T-helper 1 cell treated with Interleukin-12 subunit alpha and Interleukin-12 subunit beta and Interleukin-4 antibody, amounts not matched to agents 30 ng/mL and 1 ng/mL, for 36 hours (primary cell): ENCODE measurements around the gene OSBPL10. TPM values are rescaled to one million over a fixed set of nuclear protein-coding genes. Genes with fewer than 3 reads are reported as not detected.
"Not testable (repeated sequence)": the region's sequence is repeated elsewhere in the genome, so short reads cannot be mapped to it uniquely, and the experiment has no call there.

Source experiments
- intact Hi-C: fragments of 100-400 bp; cut with micrococcal nuclease; formaldehyde crosslinking; loops from one replicate; pipeline ENCODE4 v1.15.1; 2024
- total RNA-seq: library from RNA; stranded (reverse); gene quantifications from 2 replicates; pipeline ENCODE4 v1.2.3, GENCODE V29; 2022

Gene OSBPL10
- total RNA-seq, 1 donor from 2014 or later: 4.7 TPM

DNA sequence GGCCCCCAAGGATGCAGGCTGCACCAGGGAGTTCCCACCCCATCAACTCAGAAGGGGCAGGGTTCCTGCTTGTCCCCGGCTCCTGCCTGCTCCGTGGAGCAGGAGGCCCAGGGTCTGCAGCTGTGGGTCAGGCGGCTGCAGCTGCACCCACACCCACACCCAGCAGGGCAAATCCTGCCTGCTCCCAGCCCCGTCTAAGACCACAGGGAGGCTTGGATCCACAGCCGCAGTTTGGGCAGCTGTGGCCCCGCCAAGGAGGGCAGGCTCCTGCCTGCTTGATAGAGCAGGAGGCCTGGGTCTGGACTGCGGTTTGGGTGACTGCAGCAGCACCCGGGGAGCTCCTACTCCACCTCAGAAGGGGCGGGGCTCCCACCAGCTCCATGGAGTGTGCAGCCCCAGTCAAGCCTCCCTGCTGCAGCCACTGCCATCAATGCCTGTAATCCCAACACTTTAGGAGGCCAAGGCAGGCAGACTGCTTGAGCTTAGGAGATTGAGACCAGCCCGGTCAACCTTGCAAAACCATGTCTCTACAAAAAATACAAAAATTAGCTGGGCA is 163.6 kb downstream of the OSBPL10 start:
- intact Hi-C loops: no loop called here

DNA sequence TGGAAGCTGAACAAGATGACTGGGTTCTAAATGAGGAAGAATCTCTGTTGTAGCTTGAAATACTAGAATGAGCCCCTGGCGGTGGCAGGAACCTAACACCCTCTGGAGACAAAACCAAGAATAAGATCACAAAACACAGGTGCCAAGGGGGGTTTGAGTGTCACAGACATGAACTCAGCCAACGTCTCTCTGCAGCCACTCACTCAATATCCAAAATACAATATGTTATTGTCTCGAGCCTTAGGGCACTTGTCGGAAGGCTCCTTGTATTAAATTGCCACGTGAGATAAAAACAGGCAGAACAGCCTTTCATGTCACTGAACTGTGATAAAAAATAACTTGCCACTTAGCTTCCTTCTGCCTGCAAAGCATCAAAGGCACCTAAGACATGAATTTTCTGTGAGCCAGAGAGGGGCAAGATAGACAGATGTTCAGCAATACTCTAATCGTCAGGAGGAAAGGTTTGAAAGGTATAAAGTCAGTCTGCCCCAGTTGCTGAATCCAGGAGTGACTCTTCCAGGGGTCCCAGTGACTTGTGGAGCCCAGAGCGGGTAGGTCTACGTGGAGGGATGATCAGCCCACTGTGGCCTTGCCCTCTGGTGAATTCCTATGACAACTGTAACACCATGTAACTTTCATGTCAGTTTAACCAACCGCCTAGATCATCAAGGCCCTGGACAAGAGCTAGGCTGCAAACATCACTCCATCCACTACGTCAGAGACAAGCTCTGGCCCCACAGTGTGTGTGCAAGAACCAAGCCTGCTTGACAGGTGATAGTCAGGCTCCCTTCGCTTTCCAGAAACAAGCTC is 165.2 kb downstream of the OSBPL10 start:
- intact Hi-C loops: no loop called here

DNA sequence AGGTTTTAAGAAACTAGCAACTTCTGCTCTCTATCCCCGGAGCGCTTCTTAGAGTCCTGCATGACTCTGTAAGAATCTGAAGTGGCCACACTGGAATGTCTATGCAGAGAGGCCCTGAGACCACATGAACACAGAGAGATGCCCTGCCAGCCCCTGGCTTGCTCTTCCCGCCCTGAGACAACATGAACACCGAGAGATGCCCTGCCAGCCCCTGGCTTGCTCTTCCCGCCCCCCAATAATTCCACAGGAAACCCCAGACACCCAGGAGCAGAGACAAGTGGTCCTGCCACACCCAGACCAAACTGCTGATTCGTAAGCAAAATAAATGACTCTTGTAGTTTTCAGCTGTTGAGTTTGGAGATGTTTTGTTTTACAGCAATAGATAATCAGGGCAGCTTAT is 166.1 kb downstream of the OSBPL10 start:
- intact Hi-C loops: no loop called here

DNA sequence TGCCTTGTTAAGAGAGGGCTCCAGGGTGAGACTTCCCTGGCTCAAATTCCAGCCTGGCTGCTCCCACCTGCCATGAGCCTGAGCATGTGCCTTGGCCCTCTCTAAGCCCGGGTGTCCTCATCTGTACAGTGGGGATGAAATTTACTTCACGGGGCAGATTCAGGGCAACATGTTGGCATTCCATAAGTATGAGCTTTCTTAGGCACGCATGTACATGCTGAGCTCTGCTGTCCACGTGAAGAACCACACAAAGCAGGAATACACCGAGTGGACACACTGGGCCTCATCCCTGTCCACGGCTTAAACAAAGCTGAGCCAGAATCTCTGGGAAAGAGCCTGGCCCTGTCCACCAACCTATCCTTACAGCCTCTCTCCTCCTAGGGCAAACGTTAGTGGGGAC is 167.4 kb downstream of the OSBPL10 start:
- intact Hi-C loops: no loop called here

DNA sequence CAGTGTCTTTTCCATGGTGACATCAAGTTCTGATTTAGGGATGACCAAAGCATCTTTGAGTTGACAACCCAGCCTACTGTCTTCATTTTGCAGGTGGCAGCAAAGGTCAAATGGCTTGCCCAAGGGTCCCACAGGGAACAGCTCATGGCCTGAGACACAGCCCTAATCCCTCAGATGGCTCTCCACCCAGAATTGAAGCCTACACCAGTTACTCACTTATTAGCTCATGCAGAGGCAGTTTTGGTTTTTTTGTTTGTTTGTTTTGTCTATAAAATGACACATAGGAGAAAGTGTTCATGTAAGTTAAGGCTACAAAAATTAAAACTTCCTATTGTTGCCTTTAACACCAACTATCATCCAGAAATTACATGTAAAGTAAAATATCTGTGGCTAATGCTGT is 167.9 kb downstream of the OSBPL10 start:
- intact Hi-C loops: no loop called here

DNA sequence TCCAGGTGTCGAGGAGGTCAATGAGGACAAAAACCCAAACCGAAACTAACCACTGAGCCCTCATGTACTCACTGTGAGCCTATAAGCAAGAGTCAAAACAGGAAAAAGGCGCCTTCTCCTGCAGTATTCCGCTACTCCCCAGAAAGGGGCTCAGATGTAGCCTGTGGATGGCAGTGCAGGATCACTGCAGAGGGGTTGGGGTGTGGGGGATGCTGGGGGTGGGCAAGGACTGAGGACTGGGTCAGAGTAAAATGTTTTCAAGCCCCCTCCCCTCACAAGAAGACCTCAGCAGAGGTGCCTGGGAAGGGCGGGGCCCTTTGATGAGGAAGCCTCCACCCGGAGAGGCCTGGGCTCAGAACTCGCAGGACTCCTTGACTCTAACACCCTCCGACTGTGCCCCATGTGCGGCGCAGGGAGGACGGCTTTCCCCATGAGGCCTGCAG is 170.1 kb downstream of the OSBPL10 start:
- intact Hi-C loops: no loop called here

DNA sequence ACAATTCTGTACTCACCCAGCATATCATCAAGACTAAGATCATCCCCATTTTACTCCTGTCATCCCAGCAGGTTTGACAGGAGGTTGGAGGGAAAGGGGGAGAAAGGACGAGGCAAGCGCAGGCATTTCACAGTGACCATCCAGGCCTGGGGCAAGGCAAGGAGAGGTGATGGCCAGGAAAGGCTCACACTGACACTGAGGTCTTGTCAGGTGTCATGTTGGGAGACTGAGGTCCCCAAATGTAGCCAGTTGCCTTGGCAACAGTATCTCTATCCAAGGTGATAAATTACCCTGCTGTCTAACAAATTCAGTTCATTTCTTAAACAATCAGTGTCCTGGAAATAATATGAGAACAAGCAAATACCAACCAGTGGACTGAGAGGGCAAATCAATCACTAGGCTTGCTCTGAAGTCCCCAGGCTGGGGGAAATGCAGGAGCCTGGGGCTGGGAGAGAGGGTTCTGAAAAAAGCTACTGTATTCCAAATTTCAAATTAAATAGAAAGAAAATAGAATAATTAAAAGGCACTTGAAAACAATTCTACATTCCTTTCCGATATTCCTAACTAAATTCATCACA is 172.8 kb downstream of the OSBPL10 start:
- intact Hi-C loops: no loop called here

DNA sequence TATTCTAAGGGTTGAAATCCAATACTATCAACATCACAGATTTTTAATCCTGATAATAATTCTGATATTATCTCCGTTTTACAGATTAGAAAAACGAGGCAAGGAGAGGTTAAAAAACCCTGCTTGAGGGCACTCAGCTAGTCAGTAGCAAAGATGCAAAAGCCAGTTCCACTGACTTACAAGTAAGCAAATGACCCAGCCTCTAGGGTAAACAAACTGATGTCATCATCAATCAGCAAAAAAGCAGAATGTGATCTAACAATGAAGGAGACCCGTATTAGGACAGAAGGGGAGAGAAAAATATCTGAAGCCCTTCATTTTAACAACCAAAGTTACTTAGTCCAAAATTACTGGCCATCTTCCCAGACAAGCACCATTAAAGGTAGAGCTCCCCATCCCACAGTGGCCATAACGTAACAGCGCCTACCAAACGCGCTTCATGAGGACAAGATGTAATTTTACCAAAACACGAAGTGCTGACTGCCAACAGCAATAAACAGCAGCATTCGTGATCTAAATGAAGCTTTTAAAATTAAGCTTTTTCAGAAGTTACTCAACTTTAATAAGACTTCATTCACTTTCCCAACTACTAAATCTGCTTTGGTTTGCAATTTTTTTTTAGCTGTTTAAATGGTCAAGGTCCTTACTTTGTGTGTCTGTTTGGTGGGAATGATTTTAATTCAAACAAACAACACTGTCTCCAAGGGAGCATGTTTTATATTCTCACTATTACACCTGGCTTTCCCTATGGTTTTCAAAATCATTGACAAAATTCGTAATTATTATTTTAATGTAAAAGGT is 176.6 kb downstream of the OSBPL10 start:
- intact Hi-C loops: no loop called here

DNA sequence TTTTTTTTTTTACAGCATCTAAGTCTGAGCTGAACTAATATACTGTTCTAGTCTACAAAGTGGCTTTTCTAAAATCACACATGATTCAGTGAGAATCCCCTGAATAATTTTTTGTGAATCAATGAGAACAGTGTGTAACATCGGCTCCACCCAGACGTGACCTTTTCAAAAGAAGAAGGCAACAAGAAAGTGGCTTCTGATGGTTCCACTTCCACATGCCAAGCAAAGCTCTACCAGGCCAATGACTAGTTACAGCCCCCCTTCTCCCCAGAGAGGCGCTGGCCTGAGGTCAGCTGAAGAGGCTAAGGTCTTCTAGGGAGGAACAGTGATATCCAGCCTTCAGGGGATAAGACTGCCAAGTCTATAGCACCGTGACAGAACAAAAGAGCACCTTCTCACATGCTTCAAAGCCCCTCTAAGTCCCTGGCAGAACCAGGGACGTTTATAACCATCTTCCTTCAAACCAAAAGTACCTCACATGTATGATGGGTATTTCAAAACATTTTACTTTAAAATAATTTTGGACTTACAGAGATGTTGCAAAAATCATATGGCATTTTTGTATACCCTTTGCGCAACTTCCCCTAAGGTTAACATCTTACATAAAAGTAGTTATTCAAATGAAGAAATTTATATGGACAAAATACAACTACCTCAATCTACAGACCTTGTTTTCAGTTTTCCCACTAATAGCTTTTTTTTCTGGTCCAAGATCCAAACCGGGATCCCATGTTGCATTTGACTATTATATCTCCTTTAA is 177.9 kb downstream of the OSBPL10 start:
- intact Hi-C loops: no loop called here

DNA sequence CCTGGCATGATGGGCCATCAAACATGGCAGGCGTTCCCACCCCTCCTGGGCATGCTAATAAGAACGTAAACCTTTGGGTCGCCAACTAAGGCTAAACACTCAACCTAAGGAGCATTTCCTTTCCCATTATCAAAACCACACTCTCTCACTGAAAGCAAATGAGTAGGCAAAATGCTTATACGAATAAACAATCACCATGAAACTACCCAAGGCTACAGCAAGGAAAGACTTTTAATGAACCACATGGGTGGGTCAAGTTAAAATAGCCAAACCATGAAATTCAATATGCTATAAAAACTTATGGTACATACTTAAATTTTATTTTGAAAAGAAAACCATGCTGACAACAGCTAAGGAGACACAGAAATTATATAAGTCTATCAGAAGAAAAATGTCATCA is 180.6 kb downstream of the OSBPL10 start:
- intact Hi-C loops: no loop called here

DNA sequence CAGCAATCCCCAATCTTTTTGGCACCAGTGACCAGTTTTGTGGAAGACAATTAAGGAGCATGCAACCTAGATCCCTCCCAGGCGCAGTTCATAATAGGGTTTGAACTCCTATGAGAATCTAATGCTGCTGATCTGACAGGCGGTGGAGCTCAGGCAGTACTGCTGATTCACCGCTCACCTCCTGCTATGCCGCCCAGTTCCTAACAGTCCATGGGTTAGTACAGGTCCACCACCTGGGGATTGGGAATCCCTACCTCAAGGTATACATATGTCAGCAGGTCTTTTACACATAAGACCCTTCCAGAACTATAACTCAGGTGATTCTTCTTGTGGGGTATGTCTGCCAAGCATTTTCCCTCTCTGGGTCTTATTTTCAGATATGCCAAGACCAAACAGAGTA is 182.2 kb downstream of the OSBPL10 start:
- intact Hi-C loops: no loop called here

DNA sequence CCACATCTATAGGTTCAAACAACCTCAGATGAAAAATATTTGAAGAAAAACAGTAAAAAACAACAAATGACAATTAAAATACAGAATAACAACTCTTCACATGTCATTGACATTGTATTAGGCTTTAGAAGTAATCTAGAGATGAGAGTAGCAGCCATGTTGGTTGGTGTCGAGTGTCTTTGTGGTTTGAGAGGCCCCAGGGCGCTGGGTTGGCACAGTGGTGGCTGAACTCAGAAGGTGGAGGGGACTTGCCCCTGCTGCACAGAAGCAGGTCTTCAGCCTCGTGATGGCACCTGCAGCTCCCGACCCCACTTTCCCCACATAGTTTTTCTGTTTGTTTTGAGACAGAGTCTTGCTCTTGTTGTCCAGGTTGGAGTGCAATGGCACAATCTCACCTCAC is 187.2 kb downstream of the OSBPL10 start:
- intact Hi-C loops: no loop called here

DNA sequence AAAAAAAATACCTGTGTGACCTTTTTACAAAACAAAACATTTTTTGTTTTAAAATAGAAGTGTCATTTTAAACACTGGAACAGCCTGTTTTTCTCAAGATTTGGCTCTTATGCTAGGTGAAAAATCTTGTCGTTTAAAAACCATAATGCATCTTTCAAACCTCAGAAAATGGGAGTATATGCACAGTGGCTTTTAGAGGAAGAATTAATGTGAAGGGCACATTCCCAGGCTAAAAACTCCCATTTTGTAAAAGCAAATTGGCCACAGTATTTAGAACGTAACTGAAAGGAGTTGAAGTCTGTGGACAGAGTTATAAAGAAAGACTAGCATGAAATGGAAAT is 190.0 kb downstream of the OSBPL10 start:
- intact Hi-C loops: no loop called here

DNA sequence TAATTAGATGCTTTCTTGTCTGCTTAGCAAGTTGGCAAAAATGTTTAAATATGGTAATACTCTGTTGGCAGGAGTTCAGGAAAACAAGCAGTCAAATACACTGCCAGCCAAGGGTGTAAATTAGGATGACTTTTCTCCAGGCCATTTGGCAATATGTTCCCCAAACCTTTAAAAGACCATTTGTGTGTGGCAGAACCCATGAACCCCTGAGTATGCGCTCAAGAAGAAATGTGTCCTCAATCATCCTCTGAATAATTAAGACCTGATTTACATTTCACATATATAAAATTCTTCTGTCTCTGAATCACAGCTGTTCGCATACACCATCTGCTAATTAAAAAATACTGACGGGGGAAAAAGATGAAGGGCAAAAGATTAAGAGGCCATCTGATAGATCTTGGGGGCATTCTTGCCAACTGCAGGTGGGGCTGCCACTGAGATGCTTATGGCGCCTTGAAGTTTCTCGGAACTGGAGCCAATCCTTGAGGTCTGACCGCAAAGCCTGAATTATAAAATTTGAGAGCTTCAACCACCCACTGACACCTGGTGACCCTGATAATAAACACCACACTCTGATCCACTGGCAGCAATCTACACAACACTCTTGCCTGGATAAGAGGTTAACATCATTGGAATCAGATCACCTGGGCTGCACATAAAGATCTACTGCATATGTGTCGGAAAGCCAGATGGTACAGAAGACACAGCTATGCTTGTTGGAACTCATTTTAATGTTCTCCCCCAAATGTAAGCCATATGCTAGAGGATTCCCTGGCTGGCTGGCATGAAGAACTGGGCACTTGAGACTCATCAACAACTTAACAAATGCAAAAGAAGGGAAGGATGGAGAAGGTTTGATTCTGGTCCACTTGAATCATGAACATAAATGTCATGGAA is 190.6 kb downstream of the OSBPL10 start:
- intact Hi-C loops: no loop called here

DNA sequence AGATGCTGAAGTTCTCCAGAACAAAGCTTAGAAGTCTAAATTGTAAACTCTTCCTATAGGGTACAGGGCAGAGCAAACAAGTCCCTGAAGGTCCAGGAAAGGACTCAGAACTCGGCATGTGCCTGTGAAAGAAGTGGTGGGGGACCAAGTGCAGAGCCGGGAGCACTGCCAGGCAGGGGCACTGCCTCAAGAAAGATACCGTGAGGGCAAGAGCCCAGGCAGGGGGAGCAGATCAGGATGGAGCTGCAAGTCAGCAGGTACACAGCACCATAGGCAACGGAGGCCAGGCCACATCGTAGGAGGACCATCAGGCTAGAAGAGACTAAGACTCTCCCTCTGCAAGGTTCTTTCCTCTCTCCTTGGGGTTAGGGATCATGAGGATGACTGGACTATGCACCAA is 191.6 kb downstream of the OSBPL10 start:
- intact Hi-C loops: no loop called here

DNA sequence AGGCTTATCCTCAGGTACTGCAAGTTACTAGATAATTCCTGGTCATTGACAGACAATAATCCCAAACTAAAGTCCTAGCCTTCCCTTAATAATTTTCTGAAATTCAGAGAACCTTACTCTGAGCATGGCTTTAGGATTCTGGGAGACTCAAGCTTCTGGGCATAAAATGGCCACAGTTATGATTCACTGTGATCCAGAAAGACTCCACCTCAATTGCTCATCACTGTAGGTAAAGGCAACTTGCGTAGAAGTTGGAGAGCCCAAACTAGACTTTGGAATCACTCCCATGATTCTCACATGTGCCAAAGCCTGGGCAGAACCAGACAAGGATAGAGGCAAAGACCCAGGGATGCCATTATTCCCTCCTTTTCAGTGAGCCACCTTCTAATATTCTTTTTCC is 195.3 kb downstream of the OSBPL10 start:
- intact Hi-C loops: no loop called here

DNA sequence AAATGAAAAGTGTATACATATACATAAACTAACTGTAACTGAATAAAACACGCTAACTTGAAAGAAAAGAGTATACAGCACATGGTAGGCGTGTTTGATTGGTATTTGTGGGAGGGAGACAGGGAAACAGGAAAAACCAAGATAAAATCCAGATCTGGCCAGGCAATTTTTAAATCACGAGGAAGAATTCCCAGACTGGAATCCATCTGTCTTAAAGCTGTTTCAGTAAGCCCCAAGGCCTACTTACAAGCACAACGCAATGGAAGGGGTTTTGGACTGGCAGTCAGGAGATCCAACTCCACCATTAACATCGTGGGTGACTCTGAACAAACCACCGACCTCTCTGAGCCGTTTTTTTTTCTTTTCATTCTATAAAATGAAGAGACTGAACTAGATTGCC is 195.8 kb downstream of the OSBPL10 start:
- intact Hi-C loops: no loop called here

DNA sequence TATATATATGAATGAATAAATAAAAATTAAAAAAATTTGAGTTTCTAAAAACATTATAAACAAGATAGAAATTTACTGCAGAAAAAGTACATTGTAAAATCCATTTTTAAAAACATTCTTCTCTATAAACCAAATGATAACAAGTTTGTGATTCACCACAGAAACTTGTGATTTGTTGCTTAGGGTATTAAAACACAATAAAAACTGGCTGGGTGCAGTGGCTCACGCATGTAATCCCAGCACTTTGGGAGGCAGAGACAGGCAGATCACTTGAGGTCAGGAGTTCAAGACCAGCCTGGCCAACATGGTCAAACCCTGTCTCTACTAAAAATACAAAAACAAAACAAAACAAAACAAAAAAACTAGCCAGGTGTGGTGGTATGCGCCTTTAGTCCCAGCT is 197.2 kb downstream of the OSBPL10 start:
- intact Hi-C loops: not testable (repeated sequence)

DNA sequence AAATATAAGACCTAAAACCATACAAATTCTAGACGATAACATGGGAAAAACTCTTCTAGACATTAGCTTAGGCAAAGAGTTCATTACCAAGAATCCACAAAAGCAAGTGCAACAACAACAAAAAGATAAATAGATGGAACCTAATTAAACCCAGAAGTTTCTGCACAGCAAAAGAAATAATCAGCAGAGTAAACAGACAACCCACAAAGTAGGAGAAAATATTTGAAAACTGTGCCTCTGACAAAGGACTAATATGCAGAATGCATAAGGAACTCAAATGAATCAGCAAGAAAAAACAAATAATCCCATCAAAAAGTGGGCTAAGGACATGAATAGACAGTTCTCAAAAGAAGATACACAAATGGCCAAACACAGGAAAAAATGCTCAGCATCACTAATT is 198.8 kb downstream of the OSBPL10 start:
- intact Hi-C loops: not testable (repeated sequence)

DNA sequence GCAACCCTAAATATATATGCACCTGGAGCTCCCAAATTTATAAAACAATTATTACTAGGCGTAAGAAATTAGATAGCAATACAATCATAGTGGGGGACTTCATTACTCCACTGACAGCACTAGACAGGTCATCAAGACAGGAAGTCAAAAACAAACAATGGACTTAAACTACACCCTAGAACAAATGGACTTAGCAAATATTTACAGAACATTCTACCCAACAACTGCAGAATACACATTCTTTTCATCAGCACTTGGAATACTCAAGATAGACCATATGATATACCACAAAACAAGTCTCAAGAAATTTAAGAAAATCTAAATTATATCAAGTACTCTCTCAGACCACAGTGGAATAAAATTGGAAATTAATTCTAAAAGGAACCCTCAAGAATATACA is 201.5 kb downstream of the OSBPL10 start:
- intact Hi-C loops: no loop called here
